A549 treated with Hydrocortisone at 1 μM for 4 hours (cell line): Measurements from ENCODE around the gene XG. TPM values are rescaled to one million over a fixed set of nuclear protein-coding genes. Genes with fewer than 3 reads are reported as not detected.

Experiments
- total RNA-seq: library from RNA; stranded (reverse); fragments of 200-300 nt; extraction: Qiagen RNA extraction; gene quantifications from 5 replicates; pipeline ENCODE4 v1.2.3, GENCODE V29; 2022

The XG gene, protein sequence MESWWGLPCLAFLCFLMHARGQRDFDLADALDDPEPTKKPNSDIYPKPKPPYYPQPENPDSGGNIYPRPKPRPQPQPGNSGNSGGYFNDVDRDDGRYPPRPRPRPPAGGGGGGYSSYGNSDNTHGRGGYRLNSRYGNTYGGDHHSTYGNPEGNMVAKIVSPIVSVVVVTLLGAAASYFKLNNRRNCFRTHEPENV
- total RNA-seq = 0.03 TPM in 1 of 5 replicates, not detected in the others

DNA sequence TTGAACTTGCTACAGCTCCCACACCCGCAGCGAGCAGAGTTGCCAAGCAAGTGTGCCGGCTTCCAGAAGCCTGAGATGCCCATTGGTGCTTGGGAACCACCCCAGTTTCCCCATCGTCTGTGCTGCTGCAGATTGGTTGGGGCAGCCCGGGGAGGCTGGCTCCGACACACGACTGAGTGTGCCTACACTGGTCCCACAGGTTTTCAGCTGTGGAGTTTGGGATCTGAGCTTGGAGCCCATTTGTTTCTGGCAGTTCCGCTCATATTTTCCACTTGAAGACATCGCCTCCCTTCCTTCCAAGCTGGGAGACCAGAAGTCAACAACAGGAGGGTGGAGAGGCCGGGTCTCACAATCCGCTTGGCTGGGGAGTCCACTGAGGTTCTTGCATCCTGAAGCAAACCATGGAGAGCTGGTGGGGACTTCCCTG, at the start of gene XG:
Gene XG, plus strand, starts transcription at position 167 of the 427 bp plus-strand sequence. Its CDS starts 235 bp downstream, at position 402.

DNA sequence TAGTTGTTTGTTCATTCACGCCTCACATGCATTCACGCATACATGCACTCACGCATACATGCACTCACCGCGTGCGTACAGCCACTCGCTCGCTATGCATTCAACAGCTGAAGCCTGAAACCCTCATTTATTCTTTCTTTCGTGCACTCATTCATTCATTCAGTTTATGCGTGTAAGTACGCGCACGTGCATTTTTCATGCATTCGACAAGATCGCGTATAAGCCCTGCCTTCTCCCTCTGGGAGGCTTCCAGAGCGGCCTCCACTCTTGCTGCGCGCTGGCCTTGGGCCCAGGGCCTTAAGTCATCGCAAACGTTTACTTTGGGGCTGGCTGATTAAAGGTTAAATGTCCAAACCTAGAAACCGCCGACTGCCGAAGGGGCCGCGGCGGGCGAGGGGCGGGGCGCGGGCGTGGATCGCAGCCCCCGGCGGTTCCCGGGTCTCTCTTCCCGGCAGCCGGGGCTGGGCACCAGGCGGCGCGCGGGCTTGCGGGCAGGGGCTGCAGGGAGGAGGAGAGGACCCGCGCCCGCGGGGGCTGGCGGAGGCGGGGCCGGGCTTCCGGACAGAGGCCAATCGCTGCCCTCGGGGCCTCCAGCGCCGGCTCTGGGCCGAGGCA, 76.6 kb downstream of the XG start, which contains the start of gene GYG2:
Gene GYG2, plus strand, starts transcription at position 587 of the 615 bp plus-strand sequence. CDS start 1,259 bp downstream, outside the sequence.

Other genes with a start within 250 kb of the XG start
- gene CD99, start 60.7 kb upstream of the XG start, total RNA-seq = 299 to 328 TPM (median 321 TPM) in 5 replicates
- gene GYG2, start 76.9 kb downstream of the XG start, total RNA-seq = 3.4 to 5.1 TPM (median 4.5 TPM) in 5 replicates
- 13.0 to 15.2 TPM (median 14.0 TPM) in 5 replicates for gene ARSD, start 177.3 kb downstream of the XG start, total RNA-seq